NCI-H526 (cell line): Measurements from ENCODE around the gene ZNF229.
A peak's percentile ranks its signal among the peaks of the same experiment; 100 is the strongest.
"Not testable (repeated sequence)": the region's sequence is repeated elsewhere in the genome, so short reads cannot be mapped to it uniquely, and the experiment has no call there.

Source experiments
- DNase-seq, 2 experiments: peaks; one replicate each; lab custom pipeline; 2025; lab: John Stamatoyannopoulos, UW

ZNF229 gene

GRCh38 chr19:44447916-44448674, at the start of gene ZNF229:
ZNF229 (minus strand) TSS chr19:44448472; CDS start chr19:44442847, 5,625 bp downstream.
- DNase-seq = peak; percentile 75 to 91

- DNase-seq = no peak
Measured at GRCh38 chr19:44496711-44497110, 48.4 kb upstream of the ZNF229 start.

DNA sequence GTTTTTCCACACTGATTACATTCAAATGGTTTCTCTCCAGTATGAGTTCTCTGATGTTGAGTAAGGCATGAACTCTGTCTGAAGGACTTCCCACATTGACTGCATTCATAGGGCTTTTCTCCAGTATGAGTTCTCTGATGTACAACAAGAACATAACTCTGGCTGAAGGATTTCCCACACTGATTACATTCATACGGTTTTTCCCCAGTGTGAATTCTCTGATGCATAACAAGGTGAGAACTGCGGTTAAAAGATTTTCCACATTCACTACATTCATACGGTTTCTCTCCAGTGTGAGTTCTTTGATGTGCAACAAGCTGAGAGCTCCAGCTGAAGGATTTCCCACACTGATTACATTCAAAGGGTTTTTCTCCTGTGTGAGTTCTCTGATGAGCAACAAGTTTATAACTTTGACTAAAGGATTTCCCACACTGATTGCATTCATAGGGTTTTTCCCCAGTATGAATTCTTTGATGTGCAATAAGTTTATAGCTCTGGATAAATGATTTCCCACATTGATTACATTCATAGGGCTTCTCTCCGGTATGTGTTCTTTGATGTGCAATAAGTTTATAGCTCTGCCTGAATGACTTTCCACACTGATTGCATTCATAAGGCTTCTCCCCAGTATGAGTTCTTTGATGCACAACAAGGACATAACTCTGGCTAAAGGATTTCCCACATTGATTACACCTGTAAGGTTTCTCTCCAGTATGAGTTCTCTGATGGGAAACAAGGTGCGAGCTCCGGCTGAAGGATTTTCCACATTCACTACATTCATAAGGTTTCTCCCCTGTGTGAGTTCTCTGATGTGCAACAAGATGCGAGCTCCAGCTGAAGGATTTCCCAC, 28.5 kb upstream of the ZNF229 start:
- peak; percentile 5 to 24 for DNase-seq

DNA sequence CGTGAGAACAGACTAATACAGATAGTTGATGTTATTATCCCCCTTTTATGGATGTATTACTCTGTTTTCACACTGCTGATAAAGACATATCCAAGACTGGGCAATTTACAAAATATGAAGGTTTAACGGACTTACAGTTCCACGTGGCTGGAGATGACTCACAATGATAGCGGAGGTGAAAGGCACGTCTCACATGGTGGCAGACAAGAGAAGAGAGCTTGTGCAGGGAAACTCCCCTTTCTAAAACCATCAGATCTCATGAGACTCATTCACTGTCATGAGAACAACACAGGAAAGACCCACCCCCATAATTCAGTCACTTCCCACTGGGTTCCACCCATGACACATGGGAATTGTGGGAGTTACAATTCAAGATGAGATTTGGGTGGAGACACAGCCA, 20.5 kb upstream of the ZNF229 start:
- DNase-seq = not testable (repeated sequence)

- not testable (repeated sequence) for DNase-seq
Measured at GRCh38 chr19:44462600-44463286, 14.5 kb upstream of the ZNF229 start.

DNA sequence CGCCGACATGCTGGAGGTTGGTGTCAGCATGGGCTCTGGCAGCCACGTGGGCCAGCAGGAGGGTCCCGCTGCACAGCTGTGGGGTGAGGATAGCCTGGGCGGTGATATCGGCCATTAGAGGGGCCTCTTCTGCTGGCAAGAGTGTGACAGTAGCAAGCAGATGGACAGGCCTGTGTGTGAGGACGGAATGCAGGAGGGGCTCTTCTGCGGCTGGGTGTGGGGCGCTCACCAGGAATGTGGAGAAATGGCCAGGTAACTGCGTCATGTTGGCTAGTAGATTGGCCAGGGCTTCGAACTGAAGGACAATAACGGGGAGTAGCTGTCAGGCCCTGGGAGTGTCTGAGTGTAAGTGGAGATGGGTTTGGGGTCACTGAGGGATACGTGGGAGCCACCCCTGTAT, 7.7 kb upstream of the ZNF229 start:
- DNase-seq = not testable (repeated sequence)

- no peak for DNase-seq
Measured at GRCh38 chr19:44455100-44455499, 6.8 kb upstream of the ZNF229 start.

DNA sequence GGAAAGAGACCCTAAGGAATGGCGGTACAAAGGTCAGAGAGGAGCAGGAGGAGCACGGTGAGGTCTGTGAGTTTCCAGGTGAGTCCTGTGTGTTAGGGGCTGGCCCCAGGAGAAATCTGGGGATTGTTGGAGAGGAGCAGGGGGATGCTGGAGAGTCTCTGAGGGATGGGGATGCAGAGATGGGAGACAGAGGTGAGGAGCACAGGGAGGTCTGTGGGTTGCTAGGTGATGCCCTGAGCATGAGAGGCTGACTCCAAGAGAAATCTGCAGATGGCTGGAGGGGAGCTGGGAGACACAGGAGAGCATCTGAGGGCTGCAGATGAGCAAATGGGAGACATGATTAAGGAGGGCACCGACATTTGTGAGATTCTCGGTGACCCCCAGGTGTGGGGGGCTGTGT, 4.1 kb upstream of the ZNF229 start:
- DNase-seq = no peak

- DNase-seq = no peak
Measured at GRCh38 chr19:44451687-44452086, 3.4 kb upstream of the ZNF229 start.

- DNase-seq = no peak
Measured at GRCh38 chr19:44438441-44438840, 9.8 kb downstream of the ZNF229 start.

DNA sequence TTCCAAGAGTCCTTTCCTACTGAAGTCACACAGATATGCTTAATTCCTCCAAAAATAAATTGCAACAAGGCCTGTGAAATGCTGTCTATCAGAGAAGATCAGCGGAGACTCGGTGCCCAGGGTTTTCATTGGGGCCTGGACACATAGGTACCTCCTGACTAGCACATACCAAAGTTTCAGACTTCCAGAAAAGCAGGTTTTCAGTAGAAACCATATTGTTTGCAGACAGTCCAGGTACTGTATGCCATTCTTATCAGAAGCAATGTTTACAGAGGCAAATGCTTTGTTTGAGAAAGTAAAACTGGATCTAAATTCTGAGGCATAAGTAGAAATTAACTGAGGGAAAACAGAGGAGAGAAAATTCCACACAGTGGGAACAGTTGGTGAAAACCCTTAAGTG, 12.8 kb downstream of the ZNF229 start:
- peak; percentile 49 to 62 for DNase-seq

DNA sequence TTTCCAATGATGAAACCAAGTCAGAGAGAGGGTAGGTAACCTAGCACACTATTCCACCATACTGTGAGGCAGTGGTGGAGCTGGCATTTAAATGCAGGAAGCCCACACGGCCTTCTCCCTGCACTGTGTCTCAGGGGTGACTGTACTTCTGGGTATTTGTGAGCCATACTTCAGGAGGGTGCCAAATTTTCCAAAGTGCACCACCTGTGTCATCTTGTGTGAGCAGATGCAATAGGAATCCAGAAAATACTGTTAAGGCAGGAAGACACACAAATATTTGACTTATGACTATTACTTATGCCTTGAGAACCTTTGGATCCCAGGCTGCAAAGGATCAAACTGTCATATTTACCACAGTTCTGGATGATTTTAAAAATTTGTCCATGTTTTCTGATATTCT, 17.3 kb downstream of the ZNF229 start:
- no peak for DNase-seq

DNA sequence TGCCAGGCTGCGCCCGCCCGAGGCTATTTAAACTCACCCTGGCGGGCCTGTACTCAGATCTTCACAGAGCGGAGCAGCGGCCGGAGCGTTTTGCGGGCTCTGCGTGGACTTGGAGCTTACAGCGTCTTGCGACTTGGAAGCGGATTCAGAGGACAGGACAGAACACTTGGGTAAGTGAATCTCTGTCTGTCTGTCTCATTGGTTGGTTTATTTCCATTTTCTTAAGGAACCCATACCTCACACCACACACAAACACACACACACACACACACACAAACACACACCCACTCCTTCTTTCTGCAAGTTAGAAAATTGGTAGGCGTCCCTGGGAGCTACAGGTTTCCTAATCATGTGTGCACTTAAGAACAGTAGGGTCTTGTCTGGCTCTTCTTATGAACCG, 32.7 kb downstream of the ZNF229 start:
- DNase-seq = not testable (repeated sequence)

- DNase-seq = no peak
Measured at GRCh38 chr19:44401139-44402115, 46.8 kb downstream of the ZNF229 start, which contains the start of gene ZNF285. ZNF285 (minus strand) TSS chr19:44401608; CDS start chr19:44397213, 4,395 bp downstream.

- DNase-seq = not testable (repeated sequence)
Measured at GRCh38 chr19:44389268-44389667, 59.0 kb downstream of the ZNF229 start.
